Smooth muscle cell of the brain vasculature (primary cell): ENCODE results near the gene MAD1L1.
A peak's percentile ranks its signal among the peaks of the same experiment; 100 is the strongest.
"Not testable (repeated sequence)": the region's sequence is repeated elsewhere in the genome, so short reads cannot be mapped to it uniquely, and the experiment has no call there.

Experiments
- DNase-seq: peaks from one replicate; pipeline ENCODE4 v3.0.0-alpha.2; 2012; ENCODE audit warnings: low read depth, low spot score

MAD1L1 gene

GRCh38 chr7:2070151-2070763, 162.5 kb downstream of the MAD1L1 start:
- no peak for DNase-seq

GRCh38 chr7:2069472-2069860, 163.3 kb downstream of the MAD1L1 start:
- DNase-seq, result peak; percentile 88

- DNase-seq, result peak; percentile 24
Observed at GRCh38 chr7:2068693-2069471, 163.9 kb downstream of the MAD1L1 start.

- no peak for DNase-seq
Observed at GRCh38 chr7:2066251-2066919, 166.4 kb downstream of the MAD1L1 start.

GRCh38 chr7:2065528-2065927, 167.2 kb downstream of the MAD1L1 start:
- no peak for DNase-seq

- DNase-seq, result peak; percentile 13
Observed at GRCh38 chr7:2063563-2064260, 169.0 kb downstream of the MAD1L1 start.

GRCh38 chr7:2062648-2063047, 170.1 kb downstream of the MAD1L1 start:
- DNase-seq, result no peak

GRCh38 chr7:2060701-2061100, 172.0 kb downstream of the MAD1L1 start:
- DNase-seq, result no peak

GRCh38 chr7:2059964-2060700, 172.6 kb downstream of the MAD1L1 start:
- DNase-seq, result no peak

- DNase-seq, result not testable (repeated sequence)
Observed at GRCh38 chr7:2058246-2058645, 174.5 kb downstream of the MAD1L1 start.

- DNase-seq, result no peak
Observed at GRCh38 chr7:2055956-2056355, 176.8 kb downstream of the MAD1L1 start.

- DNase-seq, result no peak
Observed at GRCh38 chr7:2054927-2055326, 177.8 kb downstream of the MAD1L1 start.

GRCh38 chr7:2053395-2053794, 179.3 kb downstream of the MAD1L1 start:
- no peak for DNase-seq

GRCh38 chr7:2052657-2053048, 180.1 kb downstream of the MAD1L1 start:
- DNase-seq, result no peak

GRCh38 chr7:2051707-2052656, 180.8 kb downstream of the MAD1L1 start:
- no peak for DNase-seq

- no peak for DNase-seq
Observed at GRCh38 chr7:2050511-2050866, 182.3 kb downstream of the MAD1L1 start.

- no peak for DNase-seq
Observed at GRCh38 chr7:2049782-2050510, 182.8 kb downstream of the MAD1L1 start.

GRCh38 chr7:2049111-2049781, 183.5 kb downstream of the MAD1L1 start:
- no peak for DNase-seq

- no peak for DNase-seq
Observed at GRCh38 chr7:2048531-2048930, 184.2 kb downstream of the MAD1L1 start.
